Body of pancreas (tissue), 4 donors: Measurements from ENCODE around the gene PNRC2. TPM values are rescaled to one million over a fixed set of nuclear protein-coding genes. Genes with fewer than 3 reads are reported as not detected.

Experiments
- ATAC-seq: fragments of 150-250 bp; one replicate; pipeline ENCODE4 v1.9.1; 2016
- DNase-seq, 4 donors: peaks; one replicate each; pipeline ENCODE4 v3.0.0-alpha.2; 2019
- H3K27ac ChIP-seq, 4 donors: fragments of 200-600 bp; sonication (generic); 1 replicate in 3 of 4; 2 replicates in 1 of 4; pipeline versions ENCODE4 v1.5.1 to v1.6.1; 2016 to 2019; ENCODE audit warnings: mild to moderate bottlenecking in 1 of 4, mixed read lengths in 1 of 4, moderate library complexity in 1 of 4
- H3K27me3 ChIP-seq, 2 donors: fragments of 200-600 bp; sonication (generic); one replicate each; pipeline ENCODE4 v1.6.0; 2016; ENCODE audit warnings: mild to moderate bottlenecking in 1 of 2
- H3K36me3 ChIP-seq, 2 donors: fragments of 200-600 bp; sonication (generic); replicated peaks in 1 of 2; 2 replicates each; pipeline ENCODE4 v1.5.1; 2016; ENCODE audit warnings: low read depth in 2 of 2; ENCODE audit not compliant: insufficient read depth in 1 of 2
- H3K4me1 ChIP-seq: fragments of 200-600 bp; sonication (generic); one replicate; pipeline ENCODE4 v1.6.0; 2016
- H3K4me3 ChIP-seq, 2 donors: fragments of 200-600 bp; sonication (generic); 1 replicate in 1 of 2; 2 replicates in 1 of 2; pipeline ENCODE4 v1.5.1; 2016 to 2019
- H3K9me3 ChIP-seq, 3 donors: fragments of 200-600 bp; sonication (generic); 1 replicate in 2 of 3; 2 replicates in 1 of 3; pipeline ENCODE4 v1.5.1; 2016
- CTCF ChIP-seq, 7 experiments: fragments of 450-650 bp in 4 of 7; fragments of 200-600 bp in 3 of 7; sonication (generic) in 3 of 7; IDR thresholded peaks; one replicate each; pipeline ENCODE4 v1.5.1; 2016 to 2019; ENCODE audit warnings: antibody characterized with exemption in 7 of 7
- POLR2A ChIP-seq, 3 donors: fragments of 450-650 bp; IDR thresholded peaks; one replicate each; pipeline ENCODE4 v1.6.1; 2016; ENCODE audit warnings: antibody characterized with exemption in 3 of 3, mild to moderate bottlenecking in 2 of 3
- WGBS, 2 donors: methylation state at CpG; one replicate each; pipeline ENCODE4 v1.1.5; 2017; 5-methylcytosine and 5-hydroxymethylcytosine counted together
- intact Hi-C: fragments of 100-400 bp; cut with DNase I; formaldehyde crosslinking; loops from one replicate; pipeline ENCODE4 v1.15.1; 2023
- total RNA-seq, 2 donors: library from RNA; depleted of rRNA; stranded (reverse); fragments of >200 nt; gene quantifications; one replicate each; pipeline ENCODE4 v1.1.0, GENCODE V29; 2016

The PNRC2 gene
- total RNA-seq, 2 donors from 2014 or later, result 54.4 to 64.6 TPM

- ATAC-seq (peak; percentile 57), DNase-seq (peak; percentile 71 to 93 (median 81))
- intact Hi-C loops, result no loop called here
- TF ChIP-seq POLR2A (IDR thresholded peaks at IDR 0.05) (no peak), CTCF (IDR thresholded peaks at IDR 0.05) (peak in 4 of 7 experiments; percentile 15 to 44 (median 32))
- Histone ChIP-seq H3K27ac (peak overlapping the region; percentile 97 to 99 (median 99)), H3K4me3 (peak overlapping the region; percentile 19 to 38), H3K36me3 (peaks cover 0 to 1% of the 10 kb centered on the region in 2 donors), H3K4me1 (peaks cover 65% of the 10 kb centered on the region), H3K27me3 (no peaks in the 10 kb centered on the region), H3K9me3 (no peaks in the 10 kb centered on the region)
- WGBS, 2 donors, result 2 to 3% methylated on average over 14 to 30 of the region's 30 CpGs
These were observed 693 bp upstream of the PNRC2 start for GRCh38 chr1:23958810-23959460.

- DNase-seq (no peak), ATAC-seq (no peak)
- Histone ChIP-seq H3K27me3 (no peaks in the 10 kb centered on the region), H3K4me3 (peak overlapping the region; percentile 60 to 63), H3K4me1 (peaks cover 71% of the 10 kb centered on the region), H3K36me3 (peaks cover 0 to 1% of the 10 kb centered on the region in 2 donors), H3K9me3 (no peaks in the 10 kb centered on the region), H3K27ac (peak overlapping the region; percentile 97 to 99 (median 99))
- intact Hi-C loops, result no loop called here
- WGBS, 2 donors, result 0 to 1% methylated on average over 15 of the region's 15 CpGs
- TF ChIP-seq POLR2A (IDR thresholded peaks at IDR 0.05) (no peak), CTCF (IDR thresholded peaks at IDR 0.05) (no peak)
These were observed 828 bp downstream of the PNRC2 start for GRCh38 chr1:23960291-23961020.

GRCh38 chr1:23963617-23964234 lies 4.1 kb downstream of the PNRC2 start:
- intact Hi-C loops, result no loop called here
- DNase-seq, result no peak
- TF ChIP-seq CTCF (IDR thresholded peaks at IDR 0.05), result no peak
- no peak for TF ChIP-seq POLR2A (IDR thresholded peaks at IDR 0.05)
- WGBS, 2 donors, result 62% methylated on average over 1 of the region's 1 CpG
- Histone ChIP-seq H3K27me3 (no peaks in the 10 kb centered on the region), H3K4me1 (peaks cover 46% of the 10 kb centered on the region), H3K36me3 (peaks cover 0 to 4% of the 10 kb centered on the region in 2 donors), H3K27ac (peak overlapping the region in 2 of 4 donors; percentile 57 to 82), H3K4me3 (no peak overlapping the region), H3K9me3 (no peaks in the 10 kb centered on the region)
- ATAC-seq, result no peak

- ATAC-seq, result no peak
- H3K9me3 ChIP-seq, result no peaks in the 10 kb centered on the region
- H3K4me3 ChIP-seq, result no peak overlapping the region
- no peak for DNase-seq
- intact Hi-C loops, result no loop called here
- TF ChIP-seq POLR2A (IDR thresholded peaks at IDR 0.05) (no peak), CTCF (IDR thresholded peaks at IDR 0.05) (no peak)
- no peaks in the 10 kb centered on the region for H3K27me3 ChIP-seq
- peaks cover 40% of the 10 kb centered on the region for H3K4me1 ChIP-seq
- H3K27ac ChIP-seq, result peak overlapping the region in 3 of 4 donors; percentile 56 to 82 (median 57)
- peaks cover 0 to 5% of the 10 kb centered on the region in 2 donors for H3K36me3 ChIP-seq
- 68 to 74% methylated on average over 3 of the region's 3 CpGs for WGBS, 2 donors
These were observed 4.6 kb downstream of the PNRC2 start for GRCh38 chr1:23964235-23964668.
